IgD-negative memory B cell (primary cell): ENCODE data around the gene SLIT1. TPM values are rescaled to one million over a fixed set of nuclear protein-coding genes. Genes with fewer than 3 reads are reported as not detected.

Experiments
- H3K27ac Mint-ChIP-seq, 3 donors: one replicate each; pipeline ENCODE4 v1.8.0; 2020 to 2022; ENCODE audit warnings: mild to moderate bottlenecking in 3 of 3, mixed read lengths in 3 of 3, moderate library complexity in 1 of 3
- H3K27me3 Mint-ChIP-seq: one replicate; pipeline ENCODE4 v1.8.0; 2021; ENCODE audit warnings: mixed read lengths
- H3K36me3 Mint-ChIP-seq: one replicate; pipeline ENCODE4 v1.8.0; 2020; ENCODE audit warnings: mild to moderate bottlenecking, mixed read lengths
- H3K4me1 Mint-ChIP-seq, 3 donors: one replicate each; pipeline ENCODE4 v1.8.0; 2020 to 2022; ENCODE audit warnings: mixed read lengths in 3 of 3, mild to moderate bottlenecking in 1 of 3
- H3K4me3 Mint-ChIP-seq, 4 donors: one replicate each; pipeline ENCODE4 v1.8.0; 2020 to 2022; ENCODE audit warnings: mild to moderate bottlenecking in 4 of 4, mixed read lengths in 4 of 4, moderate library complexity in 3 of 4
- H3K9me3 Mint-ChIP-seq, 3 donors: one replicate each; pipeline ENCODE4 v1.8.0; 2020 to 2021; ENCODE audit warnings: mixed read lengths in 3 of 3, mild to moderate bottlenecking in 1 of 3
- polyA plus RNA-seq: library from polyadenylated mRNA; unstranded; fragments of 300-500 nt; fragmentation: Illumina TruSeq; gene quantifications from one replicate; pipeline ENCODE4 v1.2.3, GENCODE V29; 2021

Gene SLIT1
- polyA plus RNA-seq, 1 donor from 2014 or later = not detected

GRCh38 chr10:97171001-97171400 is 14.8 kb downstream of the SLIT1 start:
- H3K36me3 Mint-ChIP-seq = no peaks in the 10 kb centered on the region
- H3K27me3 Mint-ChIP-seq = peaks cover 11% of the 10 kb centered on the region
- no peak overlapping the region for H3K27ac Mint-ChIP-seq
- H3K9me3 Mint-ChIP-seq = no peaks in the 10 kb centered on the region
- no peak overlapping the region for H3K4me3 Mint-ChIP-seq
- H3K4me1 Mint-ChIP-seq = no peaks in the 10 kb centered on the region

GRCh38 chr10:97169911-97170693 is 15.7 kb downstream of the SLIT1 start:
- H3K27me3 Mint-ChIP-seq = peaks cover 11% of the 10 kb centered on the region
- no peak overlapping the region for H3K27ac Mint-ChIP-seq
- no peaks in the 10 kb centered on the region for H3K36me3 Mint-ChIP-seq
- no peaks in the 10 kb centered on the region for H3K9me3 Mint-ChIP-seq
- H3K4me1 Mint-ChIP-seq = no peaks in the 10 kb centered on the region
- no peak overlapping the region for H3K4me3 Mint-ChIP-seq

- Mint-ChIP-seq H3K4me1 (no peaks in the 10 kb centered on the region), H3K27me3 (peaks cover 11% of the 10 kb centered on the region)
Measured at GRCh38 chr10:97169063-97169462, 16.7 kb downstream of the SLIT1 start.

GRCh38 chr10:97168645-97169044 is 17.1 kb downstream of the SLIT1 start:
- H3K9me3 Mint-ChIP-seq = no peaks in the 10 kb centered on the region
- no peaks in the 10 kb centered on the region for H3K4me1 Mint-ChIP-seq
- no peaks in the 10 kb centered on the region for H3K36me3 Mint-ChIP-seq
- peaks cover 11% of the 10 kb centered on the region for H3K27me3 Mint-ChIP-seq
- no peak overlapping the region for H3K27ac Mint-ChIP-seq
- H3K4me3 Mint-ChIP-seq = no peak overlapping the region

More at GRCh38 chr10:97169063-97169462, 16.7 kb downstream of the SLIT1 start:
- H3K36me3 Mint-ChIP-seq = no peaks in the 10 kb centered on the region
- H3K4me3 Mint-ChIP-seq = no peak overlapping the region
- no peaks in the 10 kb centered on the region for H3K9me3 Mint-ChIP-seq
- H3K27ac Mint-ChIP-seq = no peak overlapping the region

GRCh38 chr10:97165499-97165898 is 20.3 kb downstream of the SLIT1 start:
- H3K27ac Mint-ChIP-seq = no peak overlapping the region
- no peaks in the 10 kb centered on the region for H3K4me1 Mint-ChIP-seq
- no peak overlapping the region for H3K4me3 Mint-ChIP-seq
- peaks cover 12% of the 10 kb centered on the region for H3K27me3 Mint-ChIP-seq
- no peaks in the 10 kb centered on the region for H3K36me3 Mint-ChIP-seq
- H3K9me3 Mint-ChIP-seq = no peaks in the 10 kb centered on the region

GRCh38 chr10:97163781-97164501 is 21.8 kb downstream of the SLIT1 start:
- Mint-ChIP-seq H3K27me3 (peaks cover 9% of the 10 kb centered on the region), H3K4me3 (no peak overlapping the region), H3K27ac (no peak overlapping the region), H3K9me3 (no peaks in the 10 kb centered on the region), H3K4me1 (no peaks in the 10 kb centered on the region), H3K36me3 (no peaks in the 10 kb centered on the region)

GRCh38 chr10:97163181-97163580 is 22.6 kb downstream of the SLIT1 start:
- Mint-ChIP-seq H3K36me3 (no peaks in the 10 kb centered on the region), H3K9me3 (no peaks in the 10 kb centered on the region), H3K4me1 (peaks cover 0 to under 1% (median under 1%) of the 10 kb centered on the region in 3 donors), H3K4me3 (no peak overlapping the region), H3K27me3 (peaks cover 4% of the 10 kb centered on the region), H3K27ac (no peak overlapping the region)

GRCh38 chr10:97159646-97160305 is 26.0 kb downstream of the SLIT1 start:
- Mint-ChIP-seq H3K27ac (no peak overlapping the region), H3K9me3 (no peaks in the 10 kb centered on the region), H3K36me3 (peaks cover 4% of the 10 kb centered on the region), H3K4me3 (peak overlapping the region in 1 of 4 donors; percentile 15), H3K27me3 (peaks cover 1% of the 10 kb centered on the region), H3K4me1 (peaks cover 7 to 10% (median 8%) of the 10 kb centered on the region in 3 donors)

GRCh38 chr10:97157578-97158095 is 28.1 kb downstream of the SLIT1 start:
- peaks cover 7 to 10% (median 8%) of the 10 kb centered on the region in 3 donors for H3K4me1 Mint-ChIP-seq
- H3K36me3 Mint-ChIP-seq = peaks cover 4% of the 10 kb centered on the region
- H3K27me3 Mint-ChIP-seq = peaks cover 1% of the 10 kb centered on the region
- H3K27ac Mint-ChIP-seq = peak overlapping the region in 1 of 3 donors; percentile 80
- peak overlapping the region in 2 of 4 donors; percentile 13 to 88 for H3K4me3 Mint-ChIP-seq
- no peaks in the 10 kb centered on the region for H3K9me3 Mint-ChIP-seq

- peaks cover 7 to 10% (median 8%) of the 10 kb centered on the region in 3 donors for H3K4me1 Mint-ChIP-seq
- no peak overlapping the region for H3K27ac Mint-ChIP-seq
- no peak overlapping the region for H3K4me3 Mint-ChIP-seq
- no peaks in the 10 kb centered on the region for H3K9me3 Mint-ChIP-seq
- H3K36me3 Mint-ChIP-seq = peaks cover 4% of the 10 kb centered on the region
- H3K27me3 Mint-ChIP-seq = peaks cover 3% of the 10 kb centered on the region
Measured at GRCh38 chr10:97154781-97155180, 31.0 kb downstream of the SLIT1 start.

- no peaks in the 10 kb centered on the region for H3K9me3 Mint-ChIP-seq
- peaks cover 10% of the 10 kb centered on the region for H3K27me3 Mint-ChIP-seq
- peaks cover 4% of the 10 kb centered on the region for H3K36me3 Mint-ChIP-seq
- H3K27ac Mint-ChIP-seq = no peak overlapping the region
- no peak overlapping the region for H3K4me3 Mint-ChIP-seq
- peaks cover 7 to 10% (median 8%) of the 10 kb centered on the region in 3 donors for H3K4me1 Mint-ChIP-seq
Measured at GRCh38 chr10:97154162-97154561, 31.6 kb downstream of the SLIT1 start.

GRCh38 chr10:97153270-97153850 is 32.4 kb downstream of the SLIT1 start:
- peaks cover 4% of the 10 kb centered on the region for H3K36me3 Mint-ChIP-seq
- H3K9me3 Mint-ChIP-seq = no peaks in the 10 kb centered on the region
- peaks cover 10% of the 10 kb centered on the region for H3K27me3 Mint-ChIP-seq
- H3K27ac Mint-ChIP-seq = no peak overlapping the region
- H3K4me3 Mint-ChIP-seq = no peak overlapping the region
- H3K4me1 Mint-ChIP-seq = peaks cover 7 to 10% (median 8%) of the 10 kb centered on the region in 3 donors

GRCh38 chr10:97151307-97151914 is 34.3 kb downstream of the SLIT1 start:
- H3K36me3 Mint-ChIP-seq = peaks cover 3% of the 10 kb centered on the region
- H3K4me3 Mint-ChIP-seq = no peak overlapping the region
- H3K4me1 Mint-ChIP-seq = peaks cover 0 to 2% (median 0%) of the 10 kb centered on the region in 3 donors
- no peak overlapping the region for H3K27ac Mint-ChIP-seq
- H3K27me3 Mint-ChIP-seq = peaks cover 10% of the 10 kb centered on the region
- no peaks in the 10 kb centered on the region for H3K9me3 Mint-ChIP-seq

GRCh38 chr10:97150616-97151015 is 35.1 kb downstream of the SLIT1 start:
- Mint-ChIP-seq H3K27me3 (peaks cover 10% of the 10 kb centered on the region), H3K9me3 (no peaks in the 10 kb centered on the region), H3K4me3 (no peak overlapping the region), H3K36me3 (peaks cover 2% of the 10 kb centered on the region), H3K27ac (no peak overlapping the region), H3K4me1 (peaks cover 0 to 2% (median 0%) of the 10 kb centered on the region in 3 donors)
